HEK293 (cell line): ENCODE results near the gene IRX5.
A peak's percentile ranks its signal among the peaks of the same experiment; 100 is the strongest.

ENCODE experiments used
- CTCF ChIA-PET: fragments of 350-600 bp; formaldehyde crosslinking; extraction: SDS; loops from one replicate; lab custom pipeline; 2021; ENCODE audit warnings: antibody characterized with exemption; lab: Yijun Ruan, JAX
- POLR2A ChIA-PET: fragments of 300-600 bp; formaldehyde crosslinking; extraction: SDS; loops from one replicate; lab custom pipeline; 2020; ENCODE audit warnings: antibody characterized with exemption, inconsistent platforms; lab: Yijun Ruan, JAX
- H3K27ac ChIP-seq: fragments of 200-500 bp; sonication (Bioruptor generic); 2 replicates; pipeline ENCODE4 v1.5.1; 2014; ENCODE audit warnings: low read depth, low read length, control low read depth, inconsistent platforms; ENCODE audit errors: extremely low read depth
- H3K36me3 ChIP-seq, 2 experiments: fragments of 200-500 bp in 1 of 2; sonication (Bioruptor generic) in 1 of 2; 1 replicate in 1 of 2; 2 replicates in 1 of 2; pipeline ENCODE4 v1.5.1; 2014 to 2017; ENCODE audit warnings: inconsistent platforms in 2 of 2, low read length in 2 of 2; ENCODE audit not compliant: control insufficient read depth in 2 of 2, insufficient read depth in 1 of 2
- H3K4me1 ChIP-seq: fragments of 200-500 bp; sonication (Bioruptor generic); 2 replicates; pipeline ENCODE4 v1.5.1; 2014; ENCODE audit warnings: mild to moderate bottlenecking, low read length, inconsistent platforms; ENCODE audit not compliant: control insufficient read depth, insufficient read depth
- H3K4me3 ChIP-seq: 2 replicates; pipeline ENCODE4 v1.5.1; 2011; ENCODE audit warnings: low read depth, mild to moderate bottlenecking, control low read depth, low read length, moderate library complexity
- H3K9me3 ChIP-seq: fragments of 200-500 bp; sonication (Bioruptor generic); 2 replicates; pipeline ENCODE4 v1.5.1; 2014; ENCODE audit warnings: low read depth, low read length, inconsistent platforms; ENCODE audit not compliant: control insufficient read depth, insufficient read depth
- AEBP2 ChIP-seq: fragments of 450-650 bp; formaldehyde crosslinking; IDR thresholded peaks from 2 replicates; pipeline ENCODE4 v1.5.1; 2016; ENCODE audit warnings: missing biosample characterization, missing genetic modification characterization, borderline replicate concordance
- EGR2 ChIP-seq: fragments of 450-650 bp; formaldehyde crosslinking; IDR thresholded peaks from 2 replicates; pipeline ENCODE4 v1.5.1; 2016; ENCODE audit warnings: low read depth, missing biosample characterization, missing genetic modification characterization
- GFI1B ChIP-seq: fragments of 450-650 bp; formaldehyde crosslinking; IDR thresholded peaks from 2 replicates; pipeline ENCODE4 v1.5.1; 2016; ENCODE audit warnings: missing biosample characterization, missing genetic modification characterization
- YY1 ChIP-seq: fragments of 450-650 bp; formaldehyde crosslinking; IDR thresholded peaks from 2 replicates; pipeline ENCODE4 v1.5.1; 2018; ENCODE audit warnings: missing biosample characterization, missing genetic modification characterization
- ZBTB11 ChIP-seq: fragments of 450-650 bp; formaldehyde crosslinking; conservative IDR thresholded peaks from 2 replicates; pipeline ENCODE4 v1.5.1; 2016; ENCODE audit warnings: low read depth, missing biosample characterization, missing genetic modification characterization
- ZBTB26 ChIP-seq: fragments of 450-650 bp; formaldehyde crosslinking; optimal IDR thresholded peaks from 2 replicates; pipeline ENCODE3; 2016; ENCODE audit warnings: missing biosample characterization, mild to moderate bottlenecking, missing genetic modification characterization
- ZNF10 ChIP-seq: fragments of 450-650 bp; formaldehyde crosslinking; IDR thresholded peaks from 2 replicates; pipeline ENCODE4 v1.5.1; 2017; ENCODE audit warnings: missing biosample characterization, missing genetic modification characterization
- ZNF2 ChIP-seq: fragments of 450-650 bp; formaldehyde crosslinking; IDR thresholded peaks from 2 replicates; pipeline ENCODE4 v1.5.1; 2016; ENCODE audit warnings: missing biosample characterization, missing genetic modification characterization
- ZNF274 ChIP-seq, 2 experiments: fragments of 200-500 bp in 1 of 2; fragments of 450-650 bp in 1 of 2; sonication (Bioruptor generic) in 1 of 2; formaldehyde crosslinking in 1 of 2; IDR thresholded peaks; 2 replicates each; pipeline versions ENCODE4 v1.5.1 to v1.6.1; 2014 to 2016; ENCODE audit warnings: borderline replicate concordance in 1 of 2, inconsistent platforms in 1 of 2, low read length in 1 of 2, missing biosample characterization in 1 of 2, missing genetic modification characterization in 1 of 2
- ZNF423 ChIP-seq: fragments of 450-650 bp; formaldehyde crosslinking; IDR thresholded peaks from 2 replicates; pipeline ENCODE4 v1.5.1; 2016; ENCODE audit warnings: missing biosample characterization, missing genetic modification characterization
- ZNF518A ChIP-seq: fragments of 450-650 bp; formaldehyde crosslinking; conservative IDR thresholded peaks from 2 replicates; pipeline ENCODE4 v1.5.1; 2016; ENCODE audit warnings: low read depth, missing biosample characterization, missing genetic modification characterization
- ZNF549 ChIP-seq: fragments of 450-650 bp; IDR thresholded peaks from 2 replicates; pipeline ENCODE4 v1.5.1; 2018; ENCODE audit warnings: missing biosample characterization, missing genetic modification characterization, mild to moderate bottlenecking, inconsistent platforms, moderate library complexity
- ZNF555 ChIP-seq: fragments of 450-650 bp; formaldehyde crosslinking; conservative IDR thresholded peaks from 2 replicates; pipeline ENCODE4 v1.5.1; 2017; ENCODE audit warnings: missing biosample characterization, mild to moderate bottlenecking, missing genetic modification characterization, inconsistent platforms
- ZNF639 ChIP-seq: fragments of 450-650 bp; formaldehyde crosslinking; IDR thresholded peaks from 2 replicates; pipeline ENCODE4 v1.5.1; 2016; ENCODE audit warnings: missing biosample characterization, missing genetic modification characterization
- ZNF677 ChIP-seq: fragments of 450-650 bp; IDR thresholded peaks from 2 replicates; pipeline ENCODE4 v1.5.0; 2018; ENCODE audit warnings: missing biosample characterization, mild to moderate bottlenecking, missing genetic modification characterization, moderate library complexity

The IRX5 gene

GRCh38 chr16:54955757-54956156, 25.1 kb downstream of the IRX5 start (continued):
- TF ChIP-seq ZNF274 (IDR thresholded peaks at IDR 0.05; ENCODE audit: low read length) (no peak), ZNF274 (tag by site-specific recombination; IDR thresholded peaks at IDR 0.05; ENCODE audit: borderline replicate concordance) (no peak), ZNF555 (no peak), ZNF677 (no peak), ZBTB11 (tag by site-specific recombination) (no peak), ZNF423 (tag by site-specific recombination) (no peak), GFI1B (tag by site-specific recombination) (no peak), ZNF549 (tag by site-specific recombination) (no peak), YY1 (no peak), ZNF518A (tag by site-specific recombination) (no peak), AEBP2 (no peak), ZNF10 (tag by site-specific recombination) (no peak)

GRCh38 chr16:54957403-54958166, 26.9 kb downstream of the IRX5 start:
- ChIA-PET POLR2A (interaction anchor here (0.7 to 0.8 kb wide), 2 partner anchors 40 to 671 kb away, joined by 4 to 7 read pairs; partner anchors contain the start of gene IRX3), CTCF (interaction anchor here (0.6 to 1.8 kb wide), 16 partner anchors 9 to 1408 kb away, joined by 3 to 11 read pairs (median 4); no protein-coding TSS in a partner anchor)
- Histone ChIP-seq H3K27ac (no peak overlapping the region), H3K4me3 (no peak overlapping the region), H3K36me3 (no peaks in the 10 kb centered on the region), H3K9me3 (no peaks in the 10 kb centered on the region), H3K4me1 (no peaks in the 10 kb centered on the region)
- TF ChIP-seq ZNF518A (tag by site-specific recombination) (no peak), ZBTB26 (tag by site-specific recombination) (no peak), ZNF639 (no peak), EGR2 (tag by site-specific recombination) (peak; percentile 89), ZNF274 (IDR thresholded peaks at IDR 0.05; ENCODE audit: low read length) (no peak), ZNF274 (tag by site-specific recombination; IDR thresholded peaks at IDR 0.05; ENCODE audit: borderline replicate concordance) (no peak), ZNF2 (tag by site-specific recombination) (0 out of 2 replicates have a peak, but pooled peaks have one; percentile 5)
